Gastroesophageal sphincter (tissue), 3 donors: ENCODE results near the gene CARNS1.

ENCODE experiments used
- CTCF ChIP-seq, 4 experiments: fragments of 200-600 bp in 2 of 4; fragments of 450-650 bp in 2 of 4; sonication (generic) in 1 of 4; IDR thresholded peaks; one replicate each; pipeline ENCODE4 v1.5.1; 2017 to 2019; ENCODE audit warnings: antibody characterized with exemption in 4 of 4, mild to moderate bottlenecking in 2 of 4, moderate library complexity in 2 of 4
- EP300 ChIP-seq: sonication (generic); formaldehyde crosslinking; IDR thresholded peaks from one replicate; pipeline ENCODE4 v1.6.1; 2017; ENCODE audit warnings: antibody characterized with exemption, mild to moderate bottlenecking
- POLR2A ChIP-seq, 2 donors: fragments of 450-650 bp; IDR thresholded peaks; one replicate each; pipeline ENCODE4 v1.6.1; 2017; ENCODE audit warnings: antibody characterized with exemption in 2 of 2, mild to moderate bottlenecking in 2 of 2, moderate library complexity in 1 of 2

GRCh38 chr11:67463186-67463585 is 47.7 kb downstream of the CARNS1 start:
- no peak for TF ChIP-seq EP300
- TF ChIP-seq CTCF (IDR thresholded peaks at IDR 0.05), result no peak
- TF ChIP-seq POLR2A (IDR thresholded peaks at IDR 0.05), result no peak
